ENCODE data around the gene TSTD2.

DNA sequence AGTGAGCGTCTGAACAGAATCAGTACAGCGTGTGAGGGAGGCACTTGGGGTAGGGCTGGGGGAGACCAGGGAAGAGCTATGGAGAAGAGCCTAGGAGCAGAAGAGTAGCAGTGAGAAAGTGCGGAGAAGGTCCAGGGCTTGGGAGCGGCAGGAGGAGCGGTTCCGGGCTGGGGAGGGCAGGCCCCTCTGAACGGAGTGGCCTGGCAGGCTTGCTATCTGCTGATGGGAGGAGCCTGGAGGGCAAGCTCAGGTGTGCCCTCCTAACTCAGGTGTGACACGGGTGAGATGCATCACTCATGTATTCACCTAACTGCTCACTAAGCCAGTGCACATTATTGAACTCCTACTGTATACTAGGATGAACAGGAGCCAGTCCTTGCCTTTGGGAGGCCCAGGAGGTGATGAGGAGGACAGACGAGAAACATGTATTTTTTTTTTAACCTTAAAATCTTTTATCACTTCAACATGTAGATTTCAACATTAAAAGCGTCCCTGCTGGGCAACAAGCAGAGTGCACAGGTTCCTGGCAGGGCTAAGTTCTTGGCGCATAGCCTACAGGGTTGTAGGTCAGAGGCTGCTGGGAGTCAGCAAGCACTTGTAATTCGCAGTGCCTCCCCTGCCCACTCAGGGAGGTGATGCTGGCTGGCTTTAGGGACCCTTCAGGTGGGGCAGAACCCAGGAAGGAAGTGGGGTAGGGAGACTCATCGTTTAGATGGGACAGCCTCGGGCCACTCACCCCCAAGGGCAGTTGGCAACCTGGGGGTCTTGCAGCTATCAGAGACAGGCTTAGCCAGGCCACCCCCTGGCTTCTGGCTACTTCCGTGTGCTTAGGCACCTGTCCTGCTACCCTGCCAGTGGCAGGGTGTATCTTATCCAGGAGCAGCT lies 76.2 kb downstream of the TSTD2 start:
- TF ChIP-seq, protein P1, sequence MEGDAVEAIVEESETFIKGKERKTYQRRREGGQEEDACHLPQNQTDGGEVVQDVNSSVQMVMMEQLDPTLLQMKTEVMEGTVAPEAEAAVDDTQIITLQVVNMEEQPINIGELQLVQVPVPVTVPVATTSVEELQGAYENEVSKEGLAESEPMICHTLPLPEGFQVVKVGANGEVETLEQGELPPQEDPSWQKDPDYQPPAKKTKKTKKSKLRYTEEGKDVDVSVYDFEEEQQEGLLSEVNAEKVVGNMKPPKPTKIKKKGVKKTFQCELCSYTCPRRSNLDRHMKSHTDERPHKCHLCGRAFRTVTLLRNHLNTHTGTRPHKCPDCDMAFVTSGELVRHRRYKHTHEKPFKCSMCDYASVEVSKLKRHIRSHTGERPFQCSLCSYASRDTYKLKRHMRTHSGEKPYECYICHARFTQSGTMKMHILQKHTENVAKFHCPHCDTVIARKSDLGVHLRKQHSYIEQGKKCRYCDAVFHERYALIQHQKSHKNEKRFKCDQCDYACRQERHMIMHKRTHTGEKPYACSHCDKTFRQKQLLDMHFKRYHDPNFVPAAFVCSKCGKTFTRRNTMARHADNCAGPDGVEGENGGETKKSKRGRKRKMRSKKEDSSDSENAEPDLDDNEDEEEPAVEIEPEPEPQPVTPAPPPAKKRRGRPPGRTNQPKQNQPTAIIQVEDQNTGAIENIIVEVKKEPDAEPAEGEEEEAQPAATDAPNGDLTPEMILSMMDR (IDR thresholded peaks at IDR 0.05) = peak in 3 of 6 experiments; percentile 5 to 27 (median 26)
- TF ChIP-seq POLR2A (IDR thresholded peaks at IDR 0.05) = no peak

Data from adrenal gland (tissue), 5 donors.